ENCODE results near the gene TADA2B.

TADA2B gene

GRCh38 chr4:7043284-7044136 lies at the start of gene TADA2B:
TADA2B (plus strand) TSS chr4:7043372; CDS start chr4:7043580, 208 bp downstream.
- peak; percentile 30 to 40 (median 40) for DNase-seq (ENCODE audit: low read depth in 2 of 3, low spot score in 2 of 3)

DNA sequence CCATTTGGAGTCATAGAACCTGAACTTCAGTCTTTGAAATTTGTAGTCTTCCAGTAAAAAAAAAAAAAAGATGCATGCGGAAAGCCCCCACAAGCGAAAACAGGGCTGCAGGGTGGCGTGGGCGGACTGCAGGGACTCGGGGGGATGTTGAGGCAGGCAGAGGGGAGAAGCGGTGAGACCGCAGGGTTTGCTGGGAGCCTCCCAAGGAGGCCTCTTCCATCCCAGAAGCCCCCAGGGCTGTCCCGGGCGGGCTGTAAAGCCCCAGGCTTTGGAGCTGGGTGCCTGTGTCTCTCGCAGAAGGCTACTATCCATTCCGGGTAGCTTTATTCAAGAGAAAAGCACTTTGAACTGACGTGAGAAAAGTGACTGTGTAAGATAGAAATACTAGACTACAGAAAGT lies 46.7 kb upstream of the TADA2B start:
- no peak for DNase-seq (ENCODE audit: low read depth in 2 of 3, low spot score in 2 of 3)

DNA sequence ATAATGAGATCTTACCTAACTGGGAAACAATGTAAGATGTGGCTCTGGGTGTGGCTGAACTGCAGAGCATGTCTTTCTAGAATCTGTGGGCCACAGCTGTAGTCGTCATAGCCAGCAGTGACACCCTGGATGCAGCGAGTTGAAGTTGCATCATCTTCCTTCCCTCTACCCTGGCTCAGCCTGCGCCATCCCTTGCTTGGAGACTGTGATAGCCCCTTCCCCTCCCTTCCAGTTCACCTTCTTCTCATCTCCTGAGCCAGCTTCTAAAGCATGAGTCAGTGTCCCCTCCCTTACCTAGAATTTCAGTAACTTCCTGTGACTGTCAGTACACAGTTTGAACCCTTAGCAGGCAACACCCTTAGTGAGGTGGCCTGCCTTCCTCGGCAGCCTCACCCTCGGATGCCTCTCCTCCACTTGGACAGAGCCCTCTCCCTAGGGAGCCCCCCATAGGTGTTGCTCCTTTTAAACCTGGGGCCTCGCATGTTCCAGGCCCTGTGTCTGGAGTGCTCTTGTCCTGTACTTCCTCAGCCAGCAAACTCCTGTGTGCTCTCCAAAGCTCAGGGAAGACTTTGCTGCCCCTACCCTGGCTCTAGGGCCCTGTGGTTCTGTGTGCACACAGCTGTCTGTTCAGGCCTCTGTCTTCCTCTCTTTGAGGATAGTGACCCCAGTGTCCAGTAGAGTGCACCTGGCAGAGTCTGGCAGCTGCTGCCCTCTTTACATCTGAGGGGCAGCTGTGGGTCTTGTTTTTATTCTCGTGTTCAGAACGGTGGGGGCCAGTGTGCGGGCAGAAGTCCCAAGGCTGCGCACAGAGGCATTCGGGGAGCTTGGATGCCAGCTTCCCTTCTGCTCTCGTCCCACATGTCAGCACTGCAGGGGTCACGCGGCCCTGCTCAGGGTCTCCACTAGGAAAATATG lies 43.7 kb upstream of the TADA2B start:
- no peak for DNase-seq (ENCODE audit: low read depth in 2 of 3, low spot score in 2 of 3)

DNA sequence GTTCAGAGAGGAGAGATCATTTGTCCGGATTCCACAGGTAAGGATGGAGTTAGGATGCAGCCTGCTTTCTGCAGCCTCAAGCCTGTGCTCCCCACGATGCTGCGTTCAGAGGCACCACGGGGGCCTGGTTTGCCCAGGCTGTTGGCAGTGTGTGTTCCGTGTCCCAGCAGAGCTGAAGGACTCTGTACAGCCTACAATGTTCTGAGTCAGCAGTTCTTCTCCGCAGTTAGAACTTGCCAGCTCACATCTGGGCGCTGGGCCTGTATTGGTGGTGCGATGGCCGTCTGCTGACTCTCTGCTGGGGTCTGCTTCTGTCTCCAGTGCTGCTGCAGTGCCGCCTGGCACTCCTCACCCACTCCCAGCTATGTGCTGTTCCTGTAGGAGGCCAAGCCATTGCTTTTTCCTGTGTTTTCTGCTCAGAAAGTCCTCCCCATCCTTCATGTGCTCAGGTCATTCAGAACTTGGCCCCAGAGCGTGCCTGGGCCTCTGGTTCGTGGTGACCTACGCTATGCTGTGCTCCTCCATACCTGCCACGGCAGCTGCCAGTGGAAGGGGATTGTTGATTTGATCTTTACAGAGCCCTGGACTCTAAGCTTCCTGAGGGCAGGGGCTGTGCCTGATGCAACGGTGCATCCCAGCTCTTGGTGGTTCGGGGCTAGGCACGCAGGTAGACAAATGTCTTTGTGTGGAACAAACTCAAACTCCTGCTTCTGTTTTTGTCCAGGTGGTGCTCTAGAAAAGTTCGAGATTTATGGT lies 42.6 kb upstream of the TADA2B start:
- no peak for DNase-seq (ENCODE audit: low read depth in 2 of 3, low spot score in 2 of 3)

DNA sequence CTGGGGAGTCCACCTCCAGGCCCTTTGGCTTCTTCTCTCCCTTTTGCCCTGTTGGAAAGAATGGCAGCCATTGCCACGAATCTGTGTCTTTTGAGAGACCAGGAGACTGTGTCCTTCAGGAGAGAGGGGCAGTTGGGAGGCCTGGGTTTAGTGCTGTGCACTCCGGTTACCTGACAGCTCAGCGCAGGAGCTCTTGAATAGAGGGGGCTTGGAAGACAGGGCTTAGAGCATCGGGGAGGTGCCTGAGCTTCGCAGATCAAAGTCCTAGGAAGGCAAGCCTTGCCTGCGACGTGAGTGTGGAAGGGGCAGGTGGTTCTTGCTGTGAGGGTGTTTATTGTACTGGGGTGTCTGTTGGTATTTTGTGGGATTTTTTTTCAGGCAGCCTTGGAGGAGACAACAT lies 41.9 kb upstream of the TADA2B start:
- no peak for DNase-seq (ENCODE audit: low read depth in 2 of 3, low spot score in 2 of 3)

GRCh38 chr4:7002336-7002735 lies 40.8 kb upstream of the TADA2B start:
- no peak for DNase-seq (ENCODE audit: low read depth in 2 of 3, low spot score in 2 of 3)

DNA sequence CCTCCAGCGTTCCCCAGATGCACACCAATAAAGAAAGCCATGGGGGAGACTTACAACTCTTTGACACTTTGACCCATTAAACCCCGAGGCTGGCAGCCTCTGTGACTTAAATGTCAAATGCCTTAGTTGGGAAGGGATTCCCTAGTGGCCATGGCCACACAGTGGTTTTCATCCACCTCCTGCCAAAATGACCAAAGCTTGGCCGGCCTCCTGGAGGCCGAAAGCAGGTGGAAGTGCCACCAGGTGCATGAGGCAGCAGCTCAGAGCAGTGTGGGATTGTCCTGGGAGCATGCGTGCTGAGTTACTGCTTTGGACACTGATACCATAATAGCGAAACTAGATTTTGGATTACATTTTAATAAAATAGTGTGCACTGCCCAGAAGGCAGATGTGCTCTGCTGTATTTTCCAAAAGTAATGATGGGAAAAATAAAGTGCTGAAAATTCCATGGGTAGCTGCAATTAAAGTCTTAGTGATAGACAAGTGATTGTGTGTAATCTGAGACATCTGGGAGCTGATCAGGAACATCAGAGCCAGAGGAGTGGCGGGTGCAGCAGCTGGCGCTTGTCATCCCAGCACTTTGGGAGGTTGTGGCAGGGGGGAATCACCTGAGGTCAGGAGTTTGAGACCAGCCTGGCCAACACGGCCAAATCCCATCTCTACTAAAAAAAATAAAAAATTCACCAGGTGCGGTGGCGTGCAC lies 39.8 kb upstream of the TADA2B start:
- DNase-seq (ENCODE audit: low read depth in 2 of 3, low spot score in 2 of 3) = no peak

DNA sequence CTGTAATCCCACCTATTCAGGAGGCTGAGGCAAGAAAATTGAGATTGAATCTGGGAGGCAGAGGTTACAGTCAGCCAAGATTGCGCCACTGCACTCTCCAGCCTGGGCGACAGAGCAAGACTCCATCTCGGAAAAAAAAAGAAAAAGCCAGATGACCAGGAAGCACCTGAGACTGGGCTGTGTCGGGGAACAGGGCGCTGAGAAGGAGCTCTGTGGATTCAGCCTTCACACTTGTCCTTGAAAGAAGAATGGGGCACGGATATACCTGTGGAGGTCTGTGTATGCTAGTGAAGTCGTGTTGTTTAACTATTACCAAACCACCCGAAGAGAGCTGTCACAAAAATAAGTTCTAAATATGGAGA lies 39.3 kb upstream of the TADA2B start:
- no peak for DNase-seq (ENCODE audit: low read depth in 2 of 3, low spot score in 2 of 3)

DNA sequence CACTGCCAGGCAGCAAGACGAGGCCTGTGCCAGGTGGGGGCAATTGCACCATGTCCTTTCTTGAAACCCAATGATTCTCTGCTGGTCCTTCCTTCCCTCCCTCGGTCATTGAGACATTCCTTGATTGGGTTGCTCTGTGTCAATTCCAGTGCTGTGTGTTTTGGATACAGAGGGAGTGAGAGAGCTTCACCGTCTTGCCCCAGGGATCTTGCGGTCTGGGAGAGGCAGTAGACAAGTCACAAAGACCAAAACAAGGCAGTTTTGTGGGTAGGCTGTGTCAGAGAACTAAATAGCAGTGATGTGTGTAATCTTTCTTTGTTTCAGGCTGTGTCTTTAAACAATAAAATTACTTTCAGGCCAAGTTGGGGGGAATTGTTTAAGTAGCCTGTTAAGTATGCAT lies 38.8 kb upstream of the TADA2B start:
- no peak for DNase-seq (ENCODE audit: low read depth in 2 of 3, low spot score in 2 of 3)

- no peak for DNase-seq (ENCODE audit: low read depth in 2 of 3, low spot score in 2 of 3)
Observed at GRCh38 chr4:7005571-7005970, 37.6 kb upstream of the TADA2B start.

GRCh38 chr4:7006411-7006810 lies 36.8 kb upstream of the TADA2B start:
- DNase-seq (ENCODE audit: low read depth in 2 of 3, low spot score in 2 of 3) = no peak

DNA sequence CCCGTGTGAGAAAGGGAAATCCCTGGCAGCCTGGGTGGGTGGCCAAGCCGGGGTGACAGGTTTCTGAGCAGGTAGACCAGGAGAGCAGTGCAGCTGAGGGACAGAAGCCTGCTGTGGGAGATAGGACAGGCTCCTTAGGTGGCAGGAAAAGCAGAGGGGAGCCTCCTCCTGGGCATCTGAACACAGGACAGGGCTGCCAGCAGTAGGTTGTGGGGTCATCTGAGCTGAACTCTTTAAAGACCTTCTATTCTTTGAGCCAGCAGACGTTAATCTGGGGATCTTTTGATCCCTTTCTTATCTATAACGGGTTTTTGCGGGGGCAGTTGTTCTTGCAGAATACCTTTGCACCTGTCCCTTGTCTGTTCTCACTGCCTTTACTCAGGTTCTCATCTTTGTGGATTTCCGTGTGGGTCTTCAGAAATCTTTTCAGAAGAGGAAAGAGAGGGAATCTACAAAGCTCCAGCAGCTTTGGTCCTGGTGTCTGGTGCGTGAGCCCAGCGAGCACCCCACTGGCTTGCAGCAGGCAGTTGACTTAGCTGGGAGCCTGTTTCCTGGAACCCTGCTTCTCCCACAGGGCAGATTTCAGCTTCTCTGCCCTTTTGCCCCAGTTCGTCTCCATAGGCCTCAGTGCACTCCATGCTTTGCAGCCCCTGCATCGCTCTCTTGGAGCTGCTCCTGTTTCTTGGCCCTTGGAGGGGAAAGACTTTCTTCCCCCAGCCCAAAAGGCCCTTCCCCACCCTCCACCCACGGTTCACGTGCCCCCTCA lies 35.8 kb upstream of the TADA2B start:
- DNase-seq (ENCODE audit: low read depth in 2 of 3, low spot score in 2 of 3) = no peak

DNA sequence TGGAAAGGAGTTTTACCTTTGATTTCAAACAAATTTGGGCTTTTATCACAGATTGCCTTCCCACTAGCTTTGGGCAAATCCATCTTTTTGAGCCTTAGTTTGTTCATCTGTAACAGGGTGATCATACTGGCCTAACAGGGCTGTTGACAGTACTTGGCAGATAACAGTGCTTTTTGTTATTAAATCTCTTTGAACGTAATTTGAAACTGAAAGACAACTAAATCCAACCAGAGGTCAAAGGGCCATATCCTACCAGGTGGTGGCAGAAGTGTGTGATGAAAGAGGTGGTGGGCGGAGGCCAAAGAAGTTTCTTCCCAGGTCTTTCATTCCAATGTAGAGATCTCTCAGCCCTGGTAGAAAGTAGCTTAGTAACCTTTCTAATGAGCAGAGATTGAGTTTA lies 35.2 kb upstream of the TADA2B start:
- DNase-seq (ENCODE audit: low read depth in 2 of 3, low spot score in 2 of 3) = no peak

GRCh38 chr4:7009564-7009963 lies 33.6 kb upstream of the TADA2B start:
- DNase-seq (ENCODE audit: low read depth in 2 of 3, low spot score in 2 of 3) = no peak

GRCh38 chr4:7013175-7013574 lies 30.0 kb upstream of the TADA2B start:
- DNase-seq (ENCODE audit: low read depth in 2 of 3, low spot score in 2 of 3) = no peak

GRCh38 chr4:7014815-7015214 lies 28.4 kb upstream of the TADA2B start:
- DNase-seq (ENCODE audit: low read depth in 2 of 3, low spot score in 2 of 3) = no peak

- DNase-seq (ENCODE audit: low read depth in 2 of 3, low spot score in 2 of 3) = no peak
Observed at GRCh38 chr4:7015383-7016035, 27.7 kb upstream of the TADA2B start.

- no peak for DNase-seq (ENCODE audit: low read depth in 2 of 3, low spot score in 2 of 3)
Observed at GRCh38 chr4:7016086-7016485, 27.1 kb upstream of the TADA2B start.

DNA sequence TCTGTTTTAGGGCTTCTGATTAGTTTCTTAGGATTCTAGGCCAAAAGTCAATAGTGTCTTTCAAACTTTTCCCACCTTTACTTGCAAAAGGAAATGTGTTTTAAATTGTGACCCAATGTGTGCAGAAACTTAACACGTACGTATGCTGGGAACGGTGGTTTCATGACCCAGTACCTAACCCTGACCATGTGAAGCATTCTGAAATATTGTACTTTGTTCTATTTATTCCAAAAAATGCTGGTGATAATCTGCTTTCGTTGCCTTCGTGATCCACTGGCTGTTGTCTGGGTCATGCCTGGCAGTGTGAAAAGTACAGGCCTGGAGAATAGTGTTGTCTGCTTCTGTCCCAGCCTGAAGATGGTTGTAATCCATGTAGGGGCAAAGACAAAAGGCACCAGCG lies 26.7 kb upstream of the TADA2B start:
- no peak for DNase-seq (ENCODE audit: low read depth in 2 of 3, low spot score in 2 of 3)
